HepG2 (cell line): Measurements from ENCODE around the gene TBX3. TPM values are rescaled to one million over a fixed set of nuclear protein-coding genes. Genes with fewer than 3 reads are reported as not detected.
A peak's percentile ranks its signal among the peaks of the same experiment; 100 is the strongest.

ENCODE experiments used
- ELF1 ChIP-seq: sonication (generic); formaldehyde crosslinking; IDR thresholded peaks from 2 replicates; pipeline ENCODE4 v1.4.0; 2020; ENCODE audit warnings: missing genetic modification reagents
- HOXA9 ChIP-seq: sonication (generic); formaldehyde crosslinking; IDR thresholded peaks from 2 replicates; pipeline ENCODE4 v1.8.1; 2022; ENCODE audit warnings: missing genetic modification reagents, mild to moderate bottlenecking, moderate library complexity, borderline replicate concordance
- KDM4B ChIP-seq: sonication (generic); formaldehyde crosslinking; IDR thresholded peaks from 2 replicates; pipeline ENCODE4 v1.4.0; 2020; ENCODE audit warnings: missing genetic modification reagents
- PBX3 ChIP-seq: sonication (generic); formaldehyde crosslinking; IDR thresholded peaks from 2 replicates; pipeline ENCODE4 v1.8.1; 2023; ENCODE audit warnings: missing genetic modification reagents, inconsistent platforms, borderline replicate concordance
- RARA ChIP-seq: IDR thresholded peaks from 2 replicates; pipeline ENCODE4 v1.6.1; 2016; ENCODE audit warnings: missing genetic modification reagents, missing compliant biosample characterization
- SMAD1 ChIP-seq: sonication (generic); formaldehyde crosslinking; IDR thresholded peaks from 2 replicates; pipeline ENCODE4 v1.4.0; 2020; ENCODE audit warnings: missing genetic modification reagents, low read depth, mild to moderate bottlenecking, borderline replicate concordance
- SMYD3 ChIP-seq: sonication (generic); formaldehyde crosslinking; IDR thresholded peaks from 2 replicates; pipeline ENCODE4 v1.8.1; 2023; ENCODE audit warnings: mild to moderate bottlenecking, missing genetic modification reagents
- ZBTB20 ChIP-seq: sonication (generic); formaldehyde crosslinking; IDR thresholded peaks from 2 replicates; pipeline ENCODE4 v1.8.1; 2023; ENCODE audit warnings: missing genetic modification reagents, low read depth, mild to moderate bottlenecking, borderline replicate concordance
- ZMYM2 ChIP-seq: sonication (generic); formaldehyde crosslinking; IDR thresholded peaks from 2 replicates; pipeline ENCODE4 v1.8.0; 2022; ENCODE audit warnings: mild to moderate bottlenecking, missing genetic modification reagents
- ZNF143 ChIP-seq: sonication (generic); formaldehyde crosslinking; IDR thresholded peaks from 2 replicates; pipeline ENCODE4 v1.4.0; 2020; ENCODE audit warnings: missing genetic modification reagents
- ZNF724P ChIP-seq: sonication (generic); formaldehyde crosslinking; IDR thresholded peaks from 2 replicates; pipeline ENCODE4 v1.8.0; 2022; ENCODE audit warnings: missing genetic modification reagents, borderline replicate concordance
- polyA plus RNA-seq, 8 experiments: library from polyadenylated mRNA; depleted of rRNA in 3 of 8; stranded (reverse) in 7 of 8; unstranded in 1 of 8; fragments of >200 nt; fragmentation: Illumina TruSeq in 4 of 8; extraction: Trizol in 4 of 8; gene quantifications; 2 replicates each; pipeline versions ENCODE4 v1.2.1 to v1.2.3, GENCODE V29; 2011 to 2016; ENCODE audit warnings: low read depth in 4 of 8, missing spikeins in 1 of 8, mixed read lengths in 1 of 8; ENCODE audit not compliant: insufficient read depth in 1 of 8
- total RNA-seq, 5 experiments: library from RNA; depleted of rRNA; stranded (reverse); fragments of >200 nt; fragmentation: Illumina TruSeq; extraction: Trizol; gene quantifications; 2 replicates each; pipeline ENCODE4 v1.2.3, GENCODE V29; 2016; ENCODE audit warnings: low read depth in 1 of 5
- TF ChIP-seq, protein P1 (sequence below), 2 experiments: fragments of 450-650 bp in 1 of 2; sonication (generic) in 1 of 2; formaldehyde crosslinking in 1 of 2; IDR thresholded peaks; 2 replicates each; pipeline versions ENCODE4 v1.6.1 to v1.8.0; 2016 to 2022; ENCODE audit warnings: antibody characterized with exemption in 1 of 2, mild to moderate bottlenecking in 1 of 2, missing genetic modification reagents in 1 of 2
- TF ChIP-seq, protein P2 (sequence below): sonication (generic); formaldehyde crosslinking; IDR thresholded peaks from 2 replicates; pipeline ENCODE4 v1.5.1; 2020; ENCODE audit warnings: mild to moderate bottlenecking, missing genetic modification reagents, moderate library complexity

TBX3 gene
- total and polyA plus RNA-seq, 2 of the 13 experiments (the other 11 are each of a cell fraction or from before 2014, with no cell fraction given) = 27.1 to 42.4 TPM

GRCh38 chr12:114732426-114733030 lies 48.6 kb upstream of the TBX3 start (continued):
- TF ChIP-seq, protein P1, sequence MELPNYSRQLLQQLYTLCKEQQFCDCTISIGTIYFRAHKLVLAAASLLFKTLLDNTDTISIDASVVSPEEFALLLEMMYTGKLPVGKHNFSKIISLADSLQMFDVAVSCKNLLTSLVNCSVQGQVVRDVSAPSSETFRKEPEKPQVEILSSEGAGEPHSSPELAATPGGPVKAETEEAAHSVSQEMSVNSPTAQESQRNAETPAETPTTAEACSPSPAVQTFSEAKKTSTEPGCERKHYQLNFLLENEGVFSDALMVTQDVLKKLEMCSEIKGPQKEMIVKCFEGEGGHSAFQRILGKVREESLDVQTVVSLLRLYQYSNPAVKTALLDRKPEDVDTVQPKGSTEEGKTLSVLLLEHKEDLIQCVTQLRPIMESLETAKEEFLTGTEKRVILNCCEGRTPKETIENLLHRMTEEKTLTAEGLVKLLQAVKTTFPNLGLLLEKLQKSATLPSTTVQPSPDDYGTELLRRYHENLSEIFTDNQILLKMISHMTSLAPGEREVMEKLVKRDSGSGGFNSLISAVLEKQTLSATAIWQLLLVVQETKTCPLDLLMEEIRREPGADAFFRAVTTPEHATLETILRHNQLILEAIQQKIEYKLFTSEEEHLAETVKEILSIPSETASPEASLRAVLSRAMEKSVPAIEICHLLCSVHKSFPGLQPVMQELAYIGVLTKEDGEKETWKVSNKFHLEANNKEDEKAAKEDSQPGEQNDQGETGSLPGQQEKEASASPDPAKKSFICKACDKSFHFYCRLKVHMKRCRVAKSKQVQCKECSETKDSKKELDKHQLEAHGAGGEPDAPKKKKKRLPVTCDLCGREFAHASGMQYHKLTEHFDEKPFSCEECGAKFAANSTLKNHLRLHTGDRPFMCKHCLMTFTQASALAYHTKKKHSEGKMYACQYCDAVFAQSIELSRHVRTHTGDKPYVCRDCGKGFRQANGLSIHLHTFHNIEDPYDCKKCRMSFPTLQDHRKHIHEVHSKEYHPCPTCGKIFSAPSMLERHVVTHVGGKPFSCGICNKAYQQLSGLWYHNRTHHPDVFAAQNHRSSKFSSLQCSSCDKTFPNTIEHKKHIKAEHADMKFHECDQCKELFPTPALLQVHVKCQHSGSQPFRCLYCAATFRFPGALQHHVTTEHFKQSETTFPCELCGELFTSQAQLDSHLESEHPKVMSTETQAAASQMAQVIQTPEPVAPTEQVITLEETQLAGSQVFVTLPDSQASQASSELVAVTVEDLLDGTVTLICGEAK (IDR thresholded peaks at IDR 0.05) = no peak
- TF ChIP-seq, protein P1 (CRISPR knock-in tag; IDR thresholded peaks at IDR 0.05) = no peak
- no peak for TF ChIP-seq SMYD3 (CRISPR knock-in tag)
- TF ChIP-seq ZNF724P (CRISPR knock-in tag) = no peak
- TF ChIP-seq ZBTB20 = no peak
- TF ChIP-seq, protein P2, sequence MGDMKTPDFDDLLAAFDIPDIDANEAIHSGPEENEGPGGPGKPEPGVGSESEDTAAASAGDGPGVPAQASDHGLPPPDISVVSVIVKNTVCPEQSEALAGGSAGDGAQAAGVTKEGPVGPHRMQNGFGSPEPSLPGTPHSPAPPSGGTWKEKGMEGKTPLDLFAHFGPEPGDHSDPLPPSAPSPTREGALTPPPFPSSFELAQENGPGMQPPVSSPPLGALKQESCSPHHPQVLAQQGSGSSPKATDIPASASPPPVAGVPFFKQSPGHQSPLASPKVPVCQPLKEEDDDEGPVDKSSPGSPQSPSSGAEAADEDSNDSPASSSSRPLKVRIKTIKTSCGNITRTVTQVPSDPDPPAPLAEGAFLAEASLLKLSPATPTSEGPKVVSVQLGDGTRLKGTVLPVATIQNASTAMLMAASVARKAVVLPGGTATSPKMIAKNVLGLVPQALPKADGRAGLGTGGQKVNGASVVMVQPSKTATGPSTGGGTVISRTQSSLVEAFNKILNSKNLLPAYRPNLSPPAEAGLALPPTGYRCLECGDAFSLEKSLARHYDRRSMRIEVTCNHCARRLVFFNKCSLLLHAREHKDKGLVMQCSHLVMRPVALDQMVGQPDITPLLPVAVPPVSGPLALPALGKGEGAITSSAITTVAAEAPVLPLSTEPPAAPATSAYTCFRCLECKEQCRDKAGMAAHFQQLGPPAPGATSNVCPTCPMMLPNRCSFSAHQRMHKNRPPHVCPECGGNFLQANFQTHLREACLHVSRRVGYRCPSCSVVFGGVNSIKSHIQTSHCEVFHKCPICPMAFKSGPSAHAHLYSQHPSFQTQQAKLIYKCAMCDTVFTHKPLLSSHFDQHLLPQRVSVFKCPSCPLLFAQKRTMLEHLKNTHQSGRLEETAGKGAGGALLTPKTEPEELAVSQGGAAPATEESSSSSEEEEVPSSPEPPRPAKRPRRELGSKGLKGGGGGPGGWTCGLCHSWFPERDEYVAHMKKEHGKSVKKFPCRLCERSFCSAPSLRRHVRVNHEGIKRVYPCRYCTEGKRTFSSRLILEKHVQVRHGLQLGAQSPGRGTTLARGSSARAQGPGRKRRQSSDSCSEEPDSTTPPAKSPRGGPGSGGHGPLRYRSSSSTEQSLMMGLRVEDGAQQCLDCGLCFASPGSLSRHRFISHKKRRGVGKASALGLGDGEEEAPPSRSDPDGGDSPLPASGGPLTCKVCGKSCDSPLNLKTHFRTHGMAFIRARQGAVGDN (CRISPR knock-in tag) = peak; percentile 57
- TF ChIP-seq ELF1 (CRISPR knock-in tag) = peak; percentile 60
- TF ChIP-seq KDM4B (CRISPR knock-in tag) = no peak
- TF ChIP-seq PBX3 = no peak
- TF ChIP-seq ZMYM2 (CRISPR knock-in tag) = no peak
- TF ChIP-seq ZNF143 = no peak
- no peak for TF ChIP-seq HOXA9 (CRISPR knock-in tag)
- TF ChIP-seq RARA (CRISPR knock-in tag) = peak; percentile 51
- TF ChIP-seq SMAD1 (CRISPR knock-in tag) = no peak
